K562 (cell line): Measurements from ENCODE around the gene SLC16A1. TPM values are rescaled to one million over a fixed set of nuclear protein-coding genes. Genes with fewer than 3 reads are reported as not detected.

Source experiments
- ATF7 ChIP-seq: fragments of 450-650 bp; IDR thresholded peaks from 2 replicates; pipeline ENCODE4 v1.7.1; 2014; ENCODE audit warnings: mild to moderate bottlenecking, moderate library complexity
- HES1 ChIP-seq: fragments of 450-650 bp; IDR thresholded peaks from 2 replicates; pipeline ENCODE4 v1.6.1; 2016; ENCODE audit warnings: low read depth, mild to moderate bottlenecking, moderate library complexity
- HNRNPLL ChIP-seq: fragments of 200-400 bp; formaldehyde crosslinking; IDR thresholded peaks from 2 replicates; pipeline ENCODE4 v1.6.1; 2017; ENCODE audit warnings: low read length, low read depth, mild to moderate bottlenecking; ENCODE audit not compliant: poor library complexity, severe bottlenecking
- KDM5B ChIP-seq: fragments of 200-600 bp; sonication (generic); IDR thresholded peaks from 2 replicates; pipeline ENCODE4 v1.6.1; 2012; ENCODE audit warnings: low read depth, mild to moderate bottlenecking, moderate library complexity, low read length, control low read depth, inconsistent platforms; ENCODE audit not compliant: insufficient replicate concordance
- NEUROD1 ChIP-seq: fragments of 150-350 bp; IDR thresholded peaks from 2 replicates; pipeline ENCODE4 v1.6.1; 2014; ENCODE audit warnings: borderline replicate concordance, low read length, low read depth; ENCODE audit not compliant: partially characterized antibody
- STAT6 ChIP-seq: sonication (generic); formaldehyde crosslinking; IDR thresholded peaks from 2 replicates; pipeline ENCODE4 v1.8.1; 2023; ENCODE audit warnings: mild to moderate bottlenecking, missing genetic modification reagents
- USF1 ChIP-seq: sonication (generic); formaldehyde crosslinking; IDR thresholded peaks from 2 replicates; pipeline ENCODE4 v1.9.0; 2022; ENCODE audit warnings: mild to moderate bottlenecking, missing genetic modification reagents
- ZSCAN29 ChIP-seq: fragments of 450-650 bp; IDR thresholded peaks from 2 replicates; pipeline ENCODE4 v1.6.1; 2017
- polyA plus RNA-seq, 8 experiments: library from polyadenylated mRNA; depleted of rRNA in 4 of 8; stranded (reverse) in 5 of 8; unstranded in 3 of 8; fragments of >200 nt; fragmentation: Nextera tagmentation in 2 of 8; fragmentation: Illumina TruSeq in 1 of 8; extraction: Ambion mirVana in 2 of 8; extraction: Trizol in 1 of 8; gene quantifications; 2 replicates each; pipeline versions ENCODE4 v1.2.1 to v1.2.3, GENCODE V29; 2011 to 2014; ENCODE audit warnings: inconsistent platforms in 1 of 8, missing spikeins in 1 of 8
- total RNA-seq, 7 experiments: library from RNA; depleted of rRNA in 6 of 7; stranded (reverse); fragments of >200 nt in 6 of 7; fragmentation: Illumina TruSeq in 2 of 7; extraction: Trizol in 2 of 7; gene quantifications; 2 replicates each; pipeline versions ENCODE4 v1.2.1 to v1.2.3, GENCODE V29; 2011 to 2021; ENCODE audit warnings: low replicate concordance in 1 of 7

Gene SLC16A1
- total and polyA plus RNA-seq, 9 of the 15 experiments (the other 6 are each of a cell fraction or from before 2014, with no cell fraction given) = 73.1 to 244 (median 117) TPM

DNA sequence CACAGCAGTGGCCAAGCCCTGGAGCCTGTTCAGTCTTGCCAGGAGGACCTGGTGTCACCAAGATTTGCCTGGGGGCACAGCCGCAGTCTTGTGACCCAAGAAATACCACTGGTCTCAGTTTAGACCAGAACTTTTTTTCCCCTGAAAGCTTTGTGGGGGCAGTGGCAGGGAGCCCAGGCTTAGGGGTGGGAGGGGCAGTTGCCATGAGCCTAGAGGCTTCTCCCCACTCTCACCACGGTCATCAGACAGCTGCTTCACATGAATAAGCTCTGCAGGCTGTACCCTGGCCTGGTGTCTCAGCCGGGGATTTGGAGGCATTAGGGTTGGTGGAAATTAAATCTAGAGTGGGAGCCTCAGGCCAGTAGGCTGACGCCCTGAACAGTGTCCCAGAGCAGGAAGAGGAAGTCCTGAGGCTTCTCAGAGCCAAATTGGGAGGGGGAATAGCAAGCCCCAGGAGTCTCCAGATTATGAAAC, 73.7 kb downstream of the SLC16A1 start (continued):
- TF ChIP-seq KDM5B = no peak
- no peak for TF ChIP-seq ATF7
- TF ChIP-seq ZSCAN29 = no peak
- TF ChIP-seq HES1 = no peak
- TF ChIP-seq NEUROD1 = peak; percentile 12
- no peak for TF ChIP-seq USF1 (CRISPR knock-in tag)
- TF ChIP-seq STAT6 (CRISPR knock-in tag) = no peak
- peak; percentile 11 for TF ChIP-seq HNRNPLL
